Urinary bladder (tissue), 4 donors: Measurements from ENCODE around the gene SCUBE1. TPM values are rescaled to one million over a fixed set of nuclear protein-coding genes. Genes with fewer than 3 reads are reported as not detected.

Experiments used
- DNase-seq: peaks from one replicate; pipeline ENCODE4 v3.0.0-alpha.2; 2015; ENCODE audit errors: extremely low spot score
- H3K27ac ChIP-seq: one replicate; pipeline ENCODE4 v1.5.1; 2013; ENCODE audit warnings: low read depth, mild to moderate bottlenecking, moderate library complexity
- H3K36me3 ChIP-seq: one replicate; pipeline ENCODE4 v1.6.1; 2013; ENCODE audit warnings: mild to moderate bottlenecking, moderate library complexity; ENCODE audit not compliant: insufficient read depth
- H3K4me1 ChIP-seq: one replicate; pipeline ENCODE4 v1.6.1; 2013; ENCODE audit warnings: mild to moderate bottlenecking, moderate library complexity; ENCODE audit not compliant: insufficient read depth
- H3K4me3 ChIP-seq: one replicate; pipeline ENCODE4 v1.5.1; 2013; ENCODE audit warnings: low read depth, low read length
- WGBS: extraction: QIAGEN DNeasy Blood & Tissue Kit; methylation state at CpG from one replicate; pipeline ENCODE4 v1.1.7; 2013; 5-methylcytosine and 5-hydroxymethylcytosine counted together
- polyA plus RNA-seq: library from polyadenylated mRNA; stranded (reverse); fragments of 200-250 nt; gene quantifications from one replicate; pipeline ENCODE4 v1.2.3, GENCODE V29; 2013
- total RNA-seq: library from RNA; depleted of rRNA; stranded (reverse); fragments of >200 nt; gene quantifications from one replicate; pipeline ENCODE4 v1.2.3, GENCODE V29; 2014
- donor health status: healthy with polysubstance abuse.
- donor health status: healthy.

Gene SCUBE1
- total and polyA plus RNA-seq, 2 donors, result 0.86 to 1.2 TPM

GRCh38 chr22:43256976-43257545, 86.1 kb downstream of the SCUBE1 start:
- Histone ChIP-seq H3K36me3 (no peaks in the 10 kb centered on the region), H3K4me3 (no peak overlapping the region), H3K27ac (no peak overlapping the region), H3K4me1 (no peaks in the 10 kb centered on the region)
- WGBS, result 70% methylated on average over 8 of the region's 8 CpGs
- DNase-seq, result no peak

GRCh38 chr22:43256569-43256968, 86.6 kb downstream of the SCUBE1 start:
- no peaks in the 10 kb centered on the region for H3K36me3 ChIP-seq
- WGBS, result 85% methylated on average over 9 of the region's 9 CpGs
- no peak overlapping the region for H3K27ac ChIP-seq
- DNase-seq, result no peak
- no peak overlapping the region for H3K4me3 ChIP-seq
- no peaks in the 10 kb centered on the region for H3K4me1 ChIP-seq

GRCh38 chr22:43255299-43255698, 87.9 kb downstream of the SCUBE1 start:
- no peaks in the 10 kb centered on the region for H3K4me1 ChIP-seq
- no peak overlapping the region for H3K4me3 ChIP-seq
- whole genome bisulfite sequencing, result 88% methylated on average over 23 of the region's 23 CpGs
- no peak overlapping the region for H3K27ac ChIP-seq
- DNase-seq, result no peak
- H3K36me3 ChIP-seq, result no peaks in the 10 kb centered on the region

- Histone ChIP-seq H3K27ac (no peak overlapping the region), H3K36me3 (no peaks in the 10 kb centered on the region), H3K4me1 (no peaks in the 10 kb centered on the region), H3K4me3 (no peak overlapping the region)
- 86% methylated on average over 5 of the region's 5 CpGs for WGBS
- no peak for DNase-seq
These were observed 89.3 kb downstream of the SCUBE1 start for GRCh38 chr22:43253839-43254238.

GRCh38 chr22:43252319-43252718, 90.9 kb downstream of the SCUBE1 start:
- Histone ChIP-seq H3K27ac (no peak overlapping the region), H3K36me3 (no peaks in the 10 kb centered on the region), H3K4me1 (no peaks in the 10 kb centered on the region), H3K4me3 (no peak overlapping the region)
- DNase-seq, result no peak
- WGBS, result 77% methylated on average over 10 of the region's 10 CpGs

GRCh38 chr22:43249789-43250471, 93.2 kb downstream of the SCUBE1 start:
- 92% methylated on average over 16 of the region's 16 CpGs for WGBS
- H3K4me3 ChIP-seq, result no peak overlapping the region
- no peaks in the 10 kb centered on the region for H3K36me3 ChIP-seq
- no peak overlapping the region for H3K27ac ChIP-seq
- no peak for DNase-seq
- H3K4me1 ChIP-seq, result no peaks in the 10 kb centered on the region

GRCh38 chr22:43247546-43248260, 95.5 kb downstream of the SCUBE1 start:
- 84% methylated on average over 10 of the region's 10 CpGs for WGBS
- Histone ChIP-seq H3K4me3 (no peak overlapping the region), H3K36me3 (no peaks in the 10 kb centered on the region), H3K4me1 (no peaks in the 10 kb centered on the region), H3K27ac (no peak overlapping the region)
- no peak for DNase-seq

GRCh38 chr22:43246188-43246587, 97.0 kb downstream of the SCUBE1 start:
- H3K27ac ChIP-seq, result no peak overlapping the region
- WGBS, result 81% methylated on average over 4 of the region's 4 CpGs
- H3K4me1 ChIP-seq, result no peaks in the 10 kb centered on the region
- DNase-seq, result no peak
- no peak overlapping the region for H3K4me3 ChIP-seq
- H3K36me3 ChIP-seq, result no peaks in the 10 kb centered on the region

GRCh38 chr22:43245717-43246116, 97.5 kb downstream of the SCUBE1 start:
- 90% methylated on average over 10 of the region's 10 CpGs for WGBS
- no peaks in the 10 kb centered on the region for H3K4me1 ChIP-seq
- no peaks in the 10 kb centered on the region for H3K36me3 ChIP-seq

GRCh38 chr22:43244803-43245527, 98.2 kb downstream of the SCUBE1 start:
- Histone ChIP-seq H3K4me3 (no peak overlapping the region), H3K4me1 (no peaks in the 10 kb centered on the region), H3K36me3 (no peaks in the 10 kb centered on the region), H3K27ac (no peak overlapping the region)
- DNase-seq, result no peak
- 86% methylated on average over 24 of the region's 24 CpGs for WGBS

More at GRCh38 chr22:43245717-43246116, 97.5 kb downstream of the SCUBE1 start:
- no peak for DNase-seq
- Histone ChIP-seq H3K27ac (no peak overlapping the region), H3K4me3 (no peak overlapping the region)

- Histone ChIP-seq H3K27ac (no peak overlapping the region), H3K4me3 (no peak overlapping the region), H3K4me1 (no peaks in the 10 kb centered on the region), H3K36me3 (no peaks in the 10 kb centered on the region)
- WGBS, result 85% methylated on average over 7 of the region's 7 CpGs
- DNase-seq, result no peak
These were observed 98.8 kb downstream of the SCUBE1 start for GRCh38 chr22:43244402-43244801.

- no peak overlapping the region for H3K27ac ChIP-seq
- 93% methylated on average over 12 of the region's 12 CpGs for WGBS
- H3K36me3 ChIP-seq, result no peaks in the 10 kb centered on the region
- DNase-seq, result no peak
- no peak overlapping the region for H3K4me3 ChIP-seq
- no peaks in the 10 kb centered on the region for H3K4me1 ChIP-seq
These were observed 99.8 kb downstream of the SCUBE1 start for GRCh38 chr22:43243324-43243723.

- no peak for DNase-seq
- WGBS, result 92% methylated on average over 6 of the region's 6 CpGs
- Histone ChIP-seq H3K27ac (no peak overlapping the region), H3K4me3 (no peak overlapping the region), H3K36me3 (no peaks in the 10 kb centered on the region), H3K4me1 (no peaks in the 10 kb centered on the region)
These were observed 100.5 kb downstream of the SCUBE1 start for GRCh38 chr22:43242627-43243026.
